Hindlimb muscle (tissue), 1 donor: Measurements from ENCODE around the gene ZBTB43. TPM values are rescaled to one million over a fixed set of nuclear protein-coding genes. Genes with fewer than 3 reads are reported as not detected.

Experiments
- DNase-seq: peaks from one replicate; pipeline ENCODE4 v3.0.0-alpha.2; 2013
- polyA plus RNA-seq: library from polyadenylated mRNA; unstranded; fragments of 120-200 nt; gene quantifications from one replicate; pipeline ENCODE4 v1.2.1, GENCODE V29; 2013; ENCODE audit not compliant: insufficient read length

The ZBTB43 gene
- polyA plus RNA-seq, 1 donor, result 16.2 TPM

DNA sequence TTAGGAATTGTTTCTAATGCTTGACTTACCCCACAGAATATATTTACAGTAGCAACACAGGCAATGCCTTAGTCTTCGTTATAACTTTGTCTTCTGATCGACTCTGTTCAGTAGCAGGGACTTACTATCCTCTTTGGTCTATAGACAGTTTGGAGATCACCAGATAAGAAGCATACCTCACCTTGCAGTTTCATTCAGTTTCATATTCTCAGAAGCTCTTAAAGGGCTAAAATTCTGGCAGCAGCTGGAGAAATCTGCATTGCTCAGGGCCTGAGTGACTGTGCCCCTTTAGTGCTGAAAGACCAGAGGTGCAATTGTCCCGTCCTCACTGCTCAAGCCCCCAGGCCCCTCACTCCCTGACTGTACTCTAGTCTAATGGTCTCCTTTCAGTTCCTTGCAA is 26.0 kb downstream of the ZBTB43 start:
- no peak for DNase-seq

DNA sequence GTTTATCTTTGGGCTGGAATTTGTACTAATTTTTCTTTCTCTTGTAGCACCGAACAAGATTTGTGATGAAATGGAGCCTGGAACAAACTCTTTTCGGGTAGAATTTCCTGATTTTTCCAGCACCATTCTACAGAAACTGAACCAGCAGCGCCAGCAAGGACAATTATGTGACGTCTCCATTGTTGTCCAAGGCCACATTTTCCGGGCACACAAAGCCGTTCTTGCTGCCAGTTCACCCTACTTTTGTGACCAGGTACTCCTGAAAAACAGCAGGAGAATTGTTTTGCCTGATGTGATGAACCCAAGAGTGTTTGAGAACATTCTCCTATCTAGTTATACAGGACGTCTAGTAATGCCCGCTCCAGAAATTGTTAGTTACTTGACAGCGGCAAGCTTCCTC is 27.6 kb downstream of the ZBTB43 start:
- DNase-seq, result no peak

DNA sequence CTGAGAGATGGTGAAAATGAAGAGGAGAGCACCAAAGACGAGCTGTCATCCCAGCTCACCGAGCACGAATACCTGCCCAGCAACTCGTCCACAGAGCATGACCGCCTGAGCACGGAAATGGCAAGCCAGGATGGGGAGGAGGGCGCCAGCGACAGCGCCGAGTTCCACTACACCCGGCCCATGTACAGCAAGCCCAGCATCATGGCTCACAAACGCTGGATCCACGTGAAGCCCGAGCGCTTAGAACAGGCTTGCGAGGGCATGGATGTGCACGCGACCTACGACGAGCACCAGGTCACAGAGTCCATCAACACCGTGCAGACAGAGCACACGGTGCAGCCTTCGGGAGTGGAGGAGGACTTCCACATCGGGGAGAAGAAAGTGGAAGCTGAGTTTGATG is 28.2 kb downstream of the ZBTB43 start:
- DNase-seq, result no peak

DNA sequence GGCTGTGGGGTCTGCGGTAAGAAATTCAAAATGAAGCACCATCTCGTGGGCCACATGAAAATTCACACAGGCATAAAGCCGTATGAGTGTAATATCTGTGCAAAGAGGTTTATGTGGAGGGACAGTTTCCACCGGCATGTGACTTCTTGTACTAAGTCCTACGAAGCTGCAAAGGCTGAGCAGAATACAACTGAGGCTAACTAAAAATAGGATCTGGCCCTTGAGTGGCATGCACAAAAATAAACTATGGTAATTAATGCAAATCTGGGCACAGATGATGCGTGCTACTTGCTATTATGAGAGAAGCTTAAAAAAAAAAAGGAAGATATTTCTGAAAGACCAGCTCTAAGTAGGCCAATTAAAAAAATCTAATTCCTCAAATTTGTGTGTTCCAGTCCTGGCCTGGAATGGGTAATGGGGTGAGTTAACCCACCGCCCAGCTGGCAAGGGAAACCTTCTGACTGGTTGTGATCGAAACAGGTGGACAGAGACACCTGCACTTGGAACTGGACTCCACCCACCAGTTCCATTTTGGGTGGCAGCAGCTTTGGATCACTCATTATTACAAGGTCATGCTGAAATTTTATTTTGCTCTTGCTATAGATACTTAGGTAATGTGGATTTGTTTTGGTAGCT is 29.0 kb downstream of the ZBTB43 start:
- no peak for DNase-seq

DNA sequence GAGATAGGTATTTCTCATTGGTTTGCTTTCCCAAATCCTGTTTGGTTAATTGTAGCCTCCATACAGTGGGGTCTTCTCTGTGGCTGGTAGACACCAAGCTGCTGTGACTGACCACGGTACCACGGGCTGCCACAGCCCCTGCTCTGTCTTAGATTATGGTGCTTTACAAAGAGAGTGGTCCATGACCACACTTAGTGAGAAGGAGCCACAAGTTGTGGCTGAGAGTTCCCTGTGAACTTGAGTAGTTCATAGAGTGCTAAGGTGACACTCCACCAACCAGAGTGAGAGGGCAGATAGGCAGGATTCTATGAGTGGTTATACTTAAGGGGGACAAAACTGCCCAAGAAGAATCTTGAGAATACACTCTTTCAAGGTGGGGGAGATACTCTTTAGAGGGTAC is 29.8 kb downstream of the ZBTB43 start:
- DNase-seq, result no peak

DNA sequence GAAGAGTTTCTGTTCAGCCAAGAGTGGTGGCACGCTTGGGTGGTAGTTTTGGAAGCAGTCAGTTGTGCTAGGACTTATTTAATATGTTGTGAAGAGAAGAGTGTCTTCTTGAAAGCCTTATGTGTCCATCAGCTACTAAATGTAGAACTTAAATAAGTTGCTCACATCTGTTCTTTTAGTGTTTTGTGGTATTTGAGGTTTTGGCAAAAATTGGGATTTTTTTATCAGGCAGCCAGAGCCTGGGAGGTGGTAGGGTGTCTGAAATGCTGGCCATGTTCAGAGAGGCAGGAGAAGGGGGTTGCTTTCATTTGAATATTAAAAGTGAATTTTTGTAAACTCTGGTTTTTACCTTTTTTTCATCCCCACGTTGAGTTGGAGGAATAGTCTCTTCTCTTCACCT is 31.4 kb downstream of the ZBTB43 start:
- no peak for DNase-seq

DNA sequence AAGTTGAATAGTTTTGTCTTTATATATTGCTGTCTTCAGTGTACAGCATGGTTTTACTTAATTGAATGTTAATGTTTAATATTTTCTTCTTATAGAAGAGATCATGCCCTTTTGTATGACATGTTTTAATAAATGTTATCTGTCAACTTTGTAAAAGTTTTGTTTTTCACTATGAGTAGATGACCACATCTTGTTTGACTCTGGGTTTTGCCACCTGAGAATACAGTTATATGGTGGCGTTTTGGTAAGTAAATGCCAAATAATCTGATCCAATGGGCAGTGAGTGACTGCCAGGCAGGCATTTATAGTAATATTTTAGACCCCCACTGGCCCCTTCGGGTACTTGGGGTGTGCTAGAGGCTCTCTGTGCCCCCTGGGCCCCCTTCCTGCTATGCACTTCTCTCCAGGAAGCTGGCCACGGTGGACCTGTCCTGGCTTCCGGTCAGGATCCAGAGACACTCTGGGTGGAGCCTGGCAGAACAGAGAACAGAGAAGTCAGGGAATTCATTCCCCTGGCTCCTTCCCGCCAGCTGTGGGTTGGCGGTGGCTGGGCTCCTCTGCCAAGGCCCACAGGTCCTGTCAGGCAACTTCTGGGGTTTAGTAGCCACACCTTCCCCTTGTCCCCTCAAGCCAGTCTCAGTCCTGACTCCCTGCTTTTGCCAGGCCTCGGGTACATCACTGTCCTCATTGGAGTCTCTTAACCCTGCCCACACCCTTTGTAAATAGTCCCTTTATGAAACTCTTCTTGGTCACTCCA is 33.4 kb downstream of the ZBTB43 start:
- no peak for DNase-seq

DNA sequence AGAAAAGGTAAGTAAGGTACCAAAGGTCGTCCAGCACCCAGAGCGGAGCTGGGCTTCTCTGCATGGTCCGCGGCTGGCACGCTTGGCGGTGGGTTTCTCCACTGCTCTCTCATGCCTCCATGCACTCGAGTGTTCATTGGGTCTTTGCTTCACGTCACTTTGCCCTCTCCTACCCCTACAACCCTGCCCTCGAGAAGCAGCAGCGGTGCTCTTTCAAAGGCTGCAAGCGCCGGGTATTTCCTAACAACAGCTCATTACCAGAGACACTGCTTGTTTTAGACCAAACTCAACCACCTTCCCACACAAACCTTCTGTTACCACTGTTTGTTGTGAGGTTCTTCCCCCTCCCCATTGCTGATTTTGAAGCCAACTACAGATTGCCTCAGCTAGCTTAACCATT is 34.1 kb downstream of the ZBTB43 start:
- no peak for DNase-seq

DNA sequence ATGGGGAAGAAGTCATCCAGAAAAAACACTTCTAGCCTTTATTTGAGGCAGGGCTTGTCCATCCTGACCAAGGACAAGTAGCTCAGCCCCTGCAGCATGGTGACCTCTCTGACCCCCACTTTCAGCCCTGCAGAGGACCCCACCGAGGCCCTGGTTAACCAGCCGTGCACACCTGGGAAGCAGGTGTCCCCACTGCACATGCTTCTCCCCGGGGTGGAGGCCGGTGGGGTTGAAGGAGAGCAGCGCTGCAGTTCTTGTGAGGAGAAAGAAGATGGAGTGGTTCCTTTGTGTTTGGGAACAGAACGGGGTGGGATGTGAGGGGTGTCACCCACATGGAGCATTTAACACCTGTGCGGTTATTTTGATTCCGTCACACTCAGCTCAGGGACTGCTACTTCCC is 34.5 kb downstream of the ZBTB43 start:
- DNase-seq, result no peak

DNA sequence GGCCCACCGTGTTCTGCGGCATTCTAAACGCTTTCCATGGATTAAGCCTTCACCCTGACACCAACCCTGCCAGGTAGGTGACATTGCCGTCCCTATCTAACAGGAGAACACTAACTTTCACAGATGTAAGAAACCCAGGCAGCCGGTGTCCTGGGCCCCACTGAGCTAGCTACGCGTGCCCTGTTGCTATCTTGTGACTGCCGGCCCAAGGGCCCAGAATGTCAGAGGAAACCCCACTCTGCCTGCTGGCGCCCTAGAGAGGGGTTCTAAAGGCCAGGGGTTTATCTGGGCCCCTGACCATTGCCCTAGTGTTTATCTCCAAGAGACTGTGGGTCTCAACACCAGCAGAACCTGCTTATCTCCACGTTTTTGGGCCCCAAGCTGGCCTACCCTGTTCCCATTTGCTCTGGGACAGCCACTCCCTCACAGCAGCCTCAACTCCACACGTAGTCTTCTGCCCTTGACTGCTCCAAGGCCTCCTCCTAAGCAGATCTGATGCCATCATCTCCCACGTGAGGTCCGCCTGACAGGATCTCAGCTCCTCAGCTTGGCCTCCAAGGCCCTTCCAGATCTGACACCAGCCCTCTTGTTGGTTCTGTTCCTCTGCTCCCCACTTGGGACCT is 37.5 kb downstream of the ZBTB43 start:
- no peak for DNase-seq

DNA sequence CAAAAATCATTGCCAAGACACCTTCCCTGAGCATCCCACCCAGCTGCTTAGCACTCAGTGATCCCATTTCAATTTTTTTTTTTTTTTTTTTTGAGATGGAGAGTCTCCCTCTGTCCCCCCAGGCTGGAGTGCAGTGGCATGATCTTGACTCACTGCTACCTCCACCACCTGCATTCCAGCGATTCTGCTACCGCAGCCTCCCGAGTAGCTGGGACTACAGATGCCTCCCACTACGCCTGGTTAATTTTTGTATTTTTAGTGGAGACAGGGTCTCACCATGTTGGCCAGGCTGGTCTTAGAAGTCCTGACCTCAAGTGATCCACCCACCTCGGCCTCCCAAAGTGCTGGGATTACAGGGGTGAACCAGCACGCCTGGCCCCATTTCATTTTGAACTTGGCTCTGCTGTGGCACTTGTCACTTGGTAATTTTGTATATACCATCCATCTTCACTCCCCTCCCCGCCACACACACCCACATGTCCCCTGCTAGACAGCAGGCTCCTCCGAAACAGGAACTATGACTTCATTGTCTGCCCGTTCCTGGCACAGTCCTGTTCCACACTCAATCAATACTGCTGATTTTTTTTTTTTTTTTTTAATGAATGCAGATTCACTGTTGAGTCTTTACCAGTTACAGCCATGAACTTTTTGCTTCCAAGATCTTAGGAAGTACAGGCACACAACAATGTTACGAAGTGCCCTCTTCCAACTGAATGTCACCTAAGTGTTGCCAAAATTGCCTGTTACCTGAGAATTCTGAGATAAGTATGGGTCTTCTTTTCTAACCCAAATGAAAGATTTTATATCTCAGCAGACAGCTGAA is 38.3 kb downstream of the ZBTB43 start:
- DNase-seq, result no peak

DNA sequence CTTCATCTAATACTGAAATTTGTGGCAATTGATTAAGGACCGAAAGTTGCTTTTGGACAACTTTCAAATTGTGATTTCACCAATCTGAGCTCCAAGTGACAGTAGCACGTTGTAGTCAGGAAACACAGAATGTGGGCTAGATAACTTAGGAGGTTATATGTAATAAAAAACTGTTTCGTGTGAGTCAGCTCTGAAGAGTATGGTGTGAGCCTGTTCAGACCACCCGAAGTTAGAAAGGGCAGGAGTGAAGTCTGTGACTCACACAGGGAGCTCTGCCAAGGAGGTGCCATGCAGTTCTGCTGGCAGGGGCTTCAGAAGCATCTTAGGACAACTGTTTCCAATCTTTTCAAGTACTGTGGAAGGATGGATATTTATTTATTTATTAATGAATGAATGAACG is 39.2 kb downstream of the ZBTB43 start:
- no peak for DNase-seq

DNA sequence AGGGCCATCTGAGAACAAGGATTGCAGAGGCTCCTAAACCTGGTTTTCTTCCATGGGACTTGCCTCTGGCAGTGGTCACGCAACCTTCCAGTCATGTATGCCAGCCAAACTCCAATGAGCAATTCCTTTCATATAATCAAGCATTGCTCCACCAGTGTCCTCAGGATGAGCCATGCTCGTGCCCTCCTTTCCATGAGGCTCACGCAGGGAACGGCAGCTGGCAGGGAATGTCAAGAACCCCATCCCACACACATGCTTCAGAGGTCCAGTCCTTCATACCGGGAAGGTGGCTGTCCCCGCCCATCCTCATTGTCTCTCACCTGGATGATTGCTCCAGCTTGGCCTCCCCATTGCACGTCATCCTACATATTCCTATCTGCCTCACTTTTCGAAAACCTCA is 42.2 kb downstream of the ZBTB43 start:
- no peak for DNase-seq

DNA sequence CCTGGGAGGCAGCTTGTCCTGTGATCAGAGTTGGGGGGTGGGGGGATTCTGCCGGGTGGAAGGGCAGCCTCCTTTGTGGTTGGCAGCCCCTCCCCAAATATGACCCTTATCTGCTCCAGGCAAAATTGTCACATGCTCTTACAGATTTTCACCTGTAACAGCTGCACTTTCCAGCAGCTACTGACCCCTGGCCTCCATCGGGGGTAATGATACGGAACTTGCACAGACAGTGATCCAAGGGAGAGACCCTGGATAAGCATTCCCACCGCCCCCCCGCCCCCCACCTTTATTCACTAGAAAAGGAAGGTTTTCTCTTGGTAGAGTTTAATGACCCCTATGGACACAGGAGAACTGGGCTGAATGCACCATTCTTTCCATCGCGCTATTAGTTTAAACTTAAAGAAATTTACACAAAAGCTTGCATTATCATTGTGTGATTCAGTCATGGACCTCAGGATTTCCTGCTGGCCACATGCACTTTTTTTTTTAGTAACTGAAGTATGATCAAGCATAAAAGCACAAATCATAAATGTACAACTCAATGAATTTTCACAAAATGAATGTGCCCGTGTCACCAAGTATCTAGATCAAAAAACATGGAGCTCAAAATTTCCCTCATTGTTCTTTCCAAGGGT is 44.9 kb downstream of the ZBTB43 start:
- no peak for DNase-seq

DNA sequence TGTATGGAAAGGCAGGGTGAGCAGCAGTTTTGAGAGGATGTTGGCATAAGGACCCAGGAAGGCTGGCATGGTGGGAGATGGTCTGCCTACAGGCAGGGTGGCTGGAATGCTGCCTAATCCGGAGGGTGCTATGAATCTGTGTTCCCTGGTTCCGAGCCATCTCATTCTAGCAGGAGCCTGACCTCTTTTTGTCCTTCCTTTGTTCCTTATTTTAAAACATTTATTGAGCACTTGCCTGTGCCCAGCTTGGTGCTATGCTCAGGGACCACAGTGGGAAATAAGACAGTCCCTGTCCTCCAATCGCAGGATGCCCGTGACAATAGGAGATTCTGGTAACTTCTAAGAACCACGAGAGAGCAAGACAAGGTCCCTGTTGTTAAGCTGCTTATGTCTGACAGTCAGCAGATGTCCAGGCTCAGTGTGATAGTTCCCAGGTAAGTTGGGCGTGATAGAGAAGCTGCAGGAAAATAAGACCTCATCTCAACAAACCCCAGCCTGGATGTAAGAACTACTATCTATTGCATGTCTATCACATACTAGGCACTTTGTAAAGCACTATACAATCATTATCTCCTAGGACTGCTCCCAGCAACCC is 46.5 kb downstream of the ZBTB43 start:
- DNase-seq, result no peak

DNA sequence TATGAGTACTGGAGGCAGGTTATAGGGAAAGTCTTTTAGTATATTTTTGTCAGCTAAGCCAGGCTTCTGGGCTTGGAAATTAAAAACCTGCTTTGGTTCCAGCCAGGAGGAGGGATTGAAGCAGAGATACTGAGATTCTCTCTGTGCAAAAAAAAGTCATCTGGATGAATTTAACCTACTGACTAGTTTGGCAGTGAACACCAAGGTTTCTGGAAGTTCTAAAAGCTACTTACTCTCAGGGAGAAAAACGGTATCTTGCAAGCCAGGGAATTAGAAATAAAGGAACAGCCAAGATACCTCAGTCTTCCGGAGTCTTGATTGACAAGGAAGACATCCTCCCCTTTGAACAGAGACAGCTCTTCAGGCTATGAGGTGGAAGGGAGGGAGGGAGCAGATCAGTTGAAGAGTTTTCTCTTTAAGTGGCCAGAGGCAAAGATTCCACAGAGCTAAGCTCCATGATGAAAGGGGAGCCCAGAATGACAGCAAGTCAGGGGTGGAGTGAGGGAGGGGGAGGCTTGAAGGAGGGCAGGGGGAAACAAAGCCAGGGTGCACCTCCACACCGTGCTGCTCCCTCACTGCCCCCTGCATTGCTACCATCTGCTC is 47.3 kb downstream of the ZBTB43 start:
- no peak for DNase-seq

DNA sequence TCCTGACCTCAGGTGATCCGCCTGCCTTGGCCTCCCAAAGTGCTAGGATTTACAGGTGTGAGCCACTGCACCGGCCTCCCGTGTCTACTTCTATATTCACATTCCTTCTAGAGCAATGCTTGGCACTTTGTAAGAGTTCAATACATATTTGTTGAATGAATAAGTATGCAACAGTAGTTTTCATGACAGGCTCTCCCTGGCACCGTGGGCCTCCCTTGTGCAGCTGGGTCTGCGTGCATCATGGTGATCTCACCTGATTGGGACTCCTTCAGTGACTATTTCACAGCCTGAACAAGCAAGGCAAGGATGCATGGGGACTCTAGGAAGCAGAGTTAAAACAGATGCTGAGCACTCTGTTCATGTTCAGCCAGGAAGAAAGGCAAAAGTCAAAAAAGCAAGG is 48.8 kb downstream of the ZBTB43 start:
- no peak for DNase-seq

DNA sequence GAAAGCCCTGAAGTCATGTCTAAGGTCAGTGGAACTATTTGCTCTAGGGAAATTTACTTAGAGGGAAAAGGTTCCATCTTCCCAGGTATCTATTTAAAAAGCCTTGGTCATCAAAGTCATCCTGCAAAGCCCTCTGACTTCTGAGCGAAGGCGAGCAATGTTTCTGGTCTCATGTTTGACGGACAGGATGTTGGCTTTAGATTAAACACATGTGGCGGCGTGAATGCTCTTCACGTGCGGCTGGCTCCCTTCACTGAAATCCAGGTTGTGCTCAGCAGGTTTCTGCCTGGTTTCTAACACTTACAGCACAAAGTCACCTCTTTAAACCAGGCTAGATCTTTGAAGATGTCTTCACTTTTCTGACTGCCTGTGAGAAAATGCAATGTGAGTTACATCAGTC is 49.9 kb downstream of the ZBTB43 start:
- no peak for DNase-seq

DNA sequence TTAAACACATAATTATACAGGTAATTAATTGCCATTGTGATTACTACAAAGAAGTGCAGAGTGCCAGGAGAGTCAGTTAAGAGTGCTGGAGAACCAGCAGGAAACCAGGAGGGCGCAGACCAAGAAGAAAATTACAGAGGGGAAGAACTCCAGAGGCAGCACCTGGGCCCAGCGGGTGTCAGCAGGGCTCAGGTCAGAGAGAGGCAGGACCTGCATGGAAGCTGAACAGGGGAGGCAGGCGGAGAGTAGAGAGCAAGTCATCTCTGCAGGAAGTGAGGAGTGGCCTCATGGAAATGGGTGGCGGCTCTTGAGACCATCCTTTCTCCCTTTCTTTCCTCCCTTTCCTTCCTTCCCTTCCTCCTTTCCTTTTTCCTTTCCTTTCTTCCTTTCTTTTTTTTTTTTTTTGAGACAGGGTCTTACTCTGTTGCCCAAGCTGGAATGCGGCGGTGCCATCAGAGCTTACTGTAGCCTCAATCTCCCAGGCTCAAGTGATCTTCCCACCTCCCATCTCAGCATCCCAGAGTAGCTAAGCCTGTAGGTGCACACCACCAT is 51.6 kb downstream of the ZBTB43 start:
- DNase-seq, result no peak

DNA sequence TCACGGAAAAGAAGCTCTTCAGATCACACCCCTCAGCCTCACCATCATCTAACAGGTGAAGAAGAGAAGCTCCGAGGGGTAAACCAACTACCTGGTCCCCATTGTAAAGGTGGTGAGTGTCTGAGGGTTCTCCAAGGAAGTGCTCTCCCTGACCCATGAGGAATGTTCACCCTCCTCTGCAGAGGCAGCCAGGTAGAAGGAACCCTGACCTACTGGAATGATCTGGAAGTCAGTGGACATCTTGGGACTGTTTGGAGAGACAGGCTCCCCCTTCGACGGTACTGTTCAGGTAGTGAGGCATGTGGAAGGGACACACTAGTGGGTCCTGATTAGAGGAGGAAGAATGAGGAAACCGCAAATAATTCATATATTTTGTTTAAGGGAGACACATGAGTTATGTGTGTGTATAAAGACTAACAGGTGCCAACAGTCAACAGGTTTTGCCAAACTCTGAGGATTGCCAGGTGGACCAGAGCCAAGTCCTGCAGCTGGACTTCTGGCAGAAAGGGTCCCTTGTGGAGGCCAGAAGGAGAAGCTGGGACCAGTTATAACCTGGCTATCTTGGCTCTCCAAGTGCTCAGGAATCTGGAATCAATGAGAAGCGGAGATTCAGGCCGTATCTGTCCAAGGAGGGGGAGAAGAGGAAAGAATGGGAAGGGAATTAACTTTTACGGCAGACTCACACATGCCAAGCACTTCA is 52.6 kb downstream of the ZBTB43 start:
- DNase-seq, result peak; percentile 45

DNA sequence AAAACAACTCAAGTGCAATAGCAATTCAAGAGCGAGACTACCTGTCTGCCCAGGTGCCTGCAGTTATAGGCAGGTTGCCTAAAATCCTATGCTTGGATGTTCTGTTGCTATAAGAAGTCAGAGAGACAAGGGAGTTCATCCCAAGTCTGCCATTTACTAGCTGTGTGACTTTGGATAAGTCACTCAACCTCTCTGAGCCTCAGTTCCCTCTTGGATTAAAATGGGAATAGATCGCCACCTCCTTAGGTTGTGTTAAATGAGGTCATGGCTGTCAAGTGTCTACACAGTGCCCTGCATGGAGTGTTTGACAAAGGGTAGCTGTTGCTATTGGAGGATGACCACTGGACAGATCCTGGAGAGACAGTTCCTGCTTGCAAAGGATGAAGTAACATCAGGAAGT is 54.3 kb downstream of the ZBTB43 start:
- DNase-seq, result no peak
